ENCODE data around the gene DCTN3.

The DCTN3 gene

DNA sequence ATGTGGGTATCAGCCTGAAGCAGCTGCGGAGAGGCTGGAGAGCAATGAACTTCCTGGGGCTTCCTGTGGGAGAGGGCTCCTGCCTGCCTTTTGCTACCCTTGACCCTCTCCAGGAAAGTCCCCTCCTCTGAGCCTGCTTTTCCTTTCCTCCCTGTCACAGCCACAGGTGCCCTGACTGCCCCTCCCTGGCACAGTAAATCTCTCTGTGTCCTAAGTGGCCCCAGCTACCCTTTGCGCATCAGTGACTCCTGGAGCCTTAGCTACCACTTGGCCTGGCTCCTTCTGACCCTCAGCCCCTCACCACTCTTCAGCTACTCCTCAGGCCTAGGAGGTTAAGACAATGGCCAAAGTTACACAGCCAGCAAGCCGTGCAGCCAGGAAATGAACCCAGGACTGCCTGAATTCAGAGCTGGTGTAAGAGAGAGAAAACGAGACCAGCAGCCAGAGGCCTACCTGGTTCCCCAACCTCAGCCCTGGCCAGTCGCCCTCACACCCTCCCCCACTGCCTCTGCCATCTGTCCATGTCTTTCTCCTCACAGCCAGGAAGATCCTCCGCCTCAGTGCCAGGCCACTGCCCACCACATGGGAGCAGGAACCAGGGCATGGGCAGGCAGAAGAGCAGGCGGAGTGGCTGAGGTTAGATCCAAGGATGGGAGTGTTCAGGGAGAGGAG is 49.4 kb downstream of the DCTN3 start:
- DNase-seq: no peak

DNA sequence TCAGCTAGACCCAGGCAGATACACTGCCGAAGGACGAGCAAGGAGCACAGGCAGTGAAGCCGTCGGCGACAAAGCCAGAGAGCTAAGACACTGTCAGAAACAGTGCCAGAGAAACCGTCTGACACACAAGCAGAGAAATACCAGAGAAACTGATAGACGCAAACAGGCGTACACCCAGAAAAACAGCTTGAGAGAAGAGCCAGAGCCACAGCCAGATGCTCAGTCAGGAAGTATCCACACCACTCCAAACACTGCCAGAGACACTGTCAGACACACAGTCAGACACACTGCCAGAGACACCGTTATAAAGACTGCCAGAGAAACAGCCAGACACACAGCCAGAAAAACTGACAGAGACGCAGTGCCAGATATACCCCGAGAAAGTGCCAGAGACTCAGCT is 49.9 kb downstream of the DCTN3 start:
- DNase-seq: no peak

DNA sequence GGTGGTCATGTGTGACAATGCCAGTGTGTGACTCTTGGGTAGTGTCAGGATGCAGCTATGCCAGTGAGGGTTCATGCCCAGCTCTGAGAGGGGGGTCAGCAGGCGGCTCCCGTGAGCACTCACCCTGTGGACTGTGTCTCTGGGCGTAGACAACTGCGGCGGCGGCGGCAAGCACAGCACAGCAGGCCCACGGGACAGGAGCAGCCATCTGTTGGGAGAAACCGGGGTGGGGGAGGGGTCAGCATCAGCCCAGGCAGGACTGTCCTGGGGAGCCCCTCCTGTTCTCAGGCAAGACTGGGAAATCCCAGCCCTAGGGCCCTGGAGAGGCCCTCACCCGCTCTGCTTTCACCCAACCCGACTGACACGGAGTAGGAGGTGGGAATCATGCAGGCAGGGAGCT is 51.5 kb downstream of the DCTN3 start:
- no peak for DNase-seq

DNA sequence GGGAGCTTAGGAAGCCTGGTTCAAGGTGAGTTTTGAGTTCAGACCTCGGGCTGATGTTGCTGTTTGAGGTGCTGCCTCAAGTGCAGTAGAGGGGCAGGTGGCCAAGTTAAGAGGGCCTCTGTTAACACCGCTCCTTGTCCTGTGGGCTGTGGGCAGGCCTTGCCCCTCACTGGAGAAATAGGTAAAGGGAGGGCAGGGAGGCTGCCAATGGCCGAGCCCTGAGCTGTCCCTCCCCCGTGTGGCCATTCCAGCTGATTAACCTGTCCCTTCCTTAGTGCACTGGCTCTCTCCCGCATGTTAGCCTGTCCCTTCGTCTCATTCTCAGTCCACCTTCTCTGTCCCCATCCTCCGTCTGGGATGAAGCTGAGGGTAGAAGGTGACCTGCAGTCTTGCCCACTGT is 52.2 kb downstream of the DCTN3 start:
- no peak for DNase-seq

DNA sequence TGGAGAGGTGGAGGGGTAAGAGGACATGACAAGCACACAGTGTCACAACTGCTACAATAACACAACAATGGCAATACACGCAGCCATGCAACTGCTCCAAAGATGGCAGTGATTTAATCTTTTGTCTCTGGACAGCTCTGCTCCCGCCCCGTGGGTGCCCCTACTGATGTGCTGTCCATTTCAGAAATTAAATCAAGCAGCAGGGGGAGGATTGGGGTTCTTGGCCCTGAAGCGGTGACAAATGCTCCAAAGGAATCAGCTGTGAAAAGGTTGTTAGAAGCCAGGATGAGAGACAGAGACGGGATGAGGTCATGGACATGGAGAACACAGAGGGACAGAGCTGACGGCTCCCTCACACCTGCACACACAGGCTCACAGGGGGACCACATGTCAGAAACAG is 53.3 kb downstream of the DCTN3 start:
- no peak for DNase-seq

DNA sequence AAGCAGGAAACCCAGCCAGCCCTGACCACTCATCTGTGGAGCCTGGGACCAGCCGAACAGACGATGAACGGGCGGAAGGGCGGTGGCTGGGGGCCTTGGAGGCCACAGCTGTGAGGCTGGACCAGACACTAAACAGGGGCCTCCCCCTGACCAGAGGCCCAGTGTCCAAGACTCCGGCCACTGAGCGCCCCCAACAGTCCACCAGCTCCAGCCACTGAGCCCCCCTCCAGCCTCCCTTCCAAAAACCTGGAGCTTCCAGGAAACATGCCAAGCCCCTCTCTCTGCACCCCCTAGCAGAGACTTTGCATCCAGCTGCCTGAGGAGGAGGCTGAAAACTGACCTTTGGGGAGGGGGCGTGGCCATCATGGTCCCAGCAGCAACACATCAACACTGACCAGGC is 54.0 kb downstream of the DCTN3 start:
- DNase-seq: no peak

DNA sequence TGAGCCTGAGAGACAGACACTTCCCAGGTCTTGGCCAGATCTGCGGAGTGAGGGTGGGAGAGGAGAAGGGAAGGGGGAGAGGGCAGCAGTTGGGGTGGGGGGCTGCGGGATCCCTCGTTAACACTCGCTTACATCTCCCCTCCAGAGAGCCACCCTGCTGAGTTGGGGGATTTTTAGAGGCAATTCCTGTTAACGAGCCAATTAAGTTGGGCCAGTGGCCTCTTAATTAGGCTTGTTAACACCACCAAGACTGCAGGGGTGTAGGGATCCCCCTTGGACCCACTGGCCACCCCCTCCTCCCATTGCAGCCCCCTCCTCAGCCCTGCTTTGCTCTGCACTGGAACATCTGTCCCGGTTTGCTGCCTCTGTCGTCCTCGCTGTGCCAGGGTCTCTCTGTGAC is 54.4 kb downstream of the DCTN3 start:
- DNase-seq: no peak

DNA sequence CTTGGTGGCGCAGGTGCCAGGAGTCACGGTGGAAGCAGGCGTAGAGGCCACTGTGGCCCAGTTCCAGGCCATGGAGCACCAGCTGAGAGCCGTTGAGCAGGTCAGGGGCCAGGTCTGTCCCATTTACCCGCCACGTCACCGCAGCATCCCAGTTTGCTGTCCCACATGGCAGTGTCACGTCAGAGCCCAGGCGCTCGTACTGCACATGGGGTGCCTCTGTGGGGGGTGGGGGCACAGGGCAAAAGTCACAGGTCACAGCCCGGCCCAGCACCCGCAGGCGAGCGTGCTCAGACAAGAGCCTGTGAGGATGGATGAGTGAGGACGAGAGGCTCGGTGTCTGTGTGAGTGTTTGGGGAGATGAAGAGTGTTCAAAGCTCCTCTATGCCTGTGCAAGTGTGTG is 55.7 kb downstream of the DCTN3 start:
- no peak for DNase-seq

Measured in inflammatory macrophage treated with lipopolysaccharide for 4 hours (primary cell).